ENCODE results near the gene ODAD2. TPM values are rescaled to one million over a fixed set of nuclear protein-coding genes. Genes with fewer than 3 reads are reported as not detected.
"Not testable (repeated sequence)": the region's sequence is repeated elsewhere in the genome, so short reads cannot be mapped to it uniquely, and the experiment has no call there.

ODAD2 gene
- total RNA-seq, 4 donors from 2014 or later = 2.4 to 4.7 (median 2.9) TPM; not detected in 1

- H3K9me3 ChIP-seq = no peaks in the 10 kb centered on the region
- H3K36me3 ChIP-seq = no peaks in the 10 kb centered on the region
- H3K4me1 ChIP-seq = no peaks in the 10 kb centered on the region
- H3K27me3 ChIP-seq = no peaks in the 10 kb centered on the region
- no peak overlapping the region for H3K4me3 ChIP-seq
- TF ChIP-seq POLR2A (IDR thresholded peaks at IDR 0.05) (no peak), CTCF (IDR thresholded peaks at IDR 0.05) (no peak)
- no peak overlapping the region for H3K27ac ChIP-seq
- intact Hi-C loops (cut with DNase I; ENCODE audit: low total_unique reads) = no loop called here
- DNase-seq = no peak
Observed at GRCh38 chr10:27995311-27995710, 3.6 kb downstream of the ODAD2 start.

- H3K27ac ChIP-seq; DNase-seq; H3K4me3 ChIP-seq; intact Hi-C loops (cut with DNase I; ENCODE audit: low total_unique reads); H3K27me3 ChIP-seq; H3K9me3 ChIP-seq; H3K4me1 ChIP-seq; H3K36me3 ChIP-seq: not testable (repeated sequence)
Observed at GRCh38 chr10:27989357-27989756, 9.5 kb downstream of the ODAD2 start.

GRCh38 chr10:27986821-27987220 lies 12.1 kb downstream of the ODAD2 start:
- TF ChIP-seq POLR2A (IDR thresholded peaks at IDR 0.05) (no peak), CTCF (IDR thresholded peaks at IDR 0.05) (no peak)
- Histone ChIP-seq H3K27ac (no peak overlapping the region), H3K27me3 (no peaks in the 10 kb centered on the region), H3K9me3 (no peaks in the 10 kb centered on the region), H3K36me3 (no peaks in the 10 kb centered on the region), H3K4me1 (no peaks in the 10 kb centered on the region), H3K4me3 (no peak overlapping the region)
- DNase-seq = no peak
- intact Hi-C loops (cut with DNase I; ENCODE audit: low total_unique reads) = no loop called here

- no peak for DNase-seq
- no peak for TF ChIP-seq POLR2A (IDR thresholded peaks at IDR 0.05)
- intact Hi-C loops (cut with DNase I; ENCODE audit: low total_unique reads) = no loop called here
- no peak overlapping the region for H3K27ac ChIP-seq
- H3K4me1 ChIP-seq = no peaks in the 10 kb centered on the region
- H3K27me3 ChIP-seq = no peaks in the 10 kb centered on the region
- no peaks in the 10 kb centered on the region for H3K9me3 ChIP-seq
- H3K4me3 ChIP-seq = no peak overlapping the region
- H3K36me3 ChIP-seq = no peaks in the 10 kb centered on the region
Observed at GRCh38 chr10:27982875-27983543, 15.9 kb downstream of the ODAD2 start.

- TF ChIP-seq CTCF (IDR thresholded peaks at IDR 0.05) (no peak), POLR2A (IDR thresholded peaks at IDR 0.05) (no peak)
- no peaks in the 10 kb centered on the region for H3K36me3 ChIP-seq
- DNase-seq = no peak
- no peaks in the 10 kb centered on the region for H3K27me3 ChIP-seq
- no peak overlapping the region for H3K4me3 ChIP-seq
- intact Hi-C loops (cut with DNase I; ENCODE audit: low total_unique reads) = no loop called here
- H3K9me3 ChIP-seq = no peaks in the 10 kb centered on the region
- H3K27ac ChIP-seq = no peak overlapping the region
- no peaks in the 10 kb centered on the region for H3K4me1 ChIP-seq
Observed at GRCh38 chr10:27981744-27982143, 17.1 kb downstream of the ODAD2 start.

GRCh38 chr10:27970795-27971194 lies 28.1 kb downstream of the ODAD2 start:
- H3K27me3 ChIP-seq; DNase-seq; intact Hi-C loops (cut with DNase I; ENCODE audit: low total_unique reads); H3K9me3 ChIP-seq; H3K27ac ChIP-seq; H3K4me1 ChIP-seq; H3K4me3 ChIP-seq; H3K36me3 ChIP-seq: not testable (repeated sequence)

- H3K9me3 ChIP-seq; H3K4me3 ChIP-seq; H3K27ac ChIP-seq; H3K27me3 ChIP-seq; intact Hi-C loops (cut with DNase I; ENCODE audit: low total_unique reads); DNase-seq; H3K4me1 ChIP-seq; H3K36me3 ChIP-seq: not testable (repeated sequence)
Observed at GRCh38 chr10:27969931-27970330, 28.9 kb downstream of the ODAD2 start.
